ENCODE data around the gene NAALADL2.

NAALADL2 gene

GRCh38 chr3:174891524-174892203 lies 32.5 kb downstream of the NAALADL2 start:
- DNase-seq, result peak; percentile 3

- no peak for DNase-seq
Measured at GRCh38 chr3:174907027-174907426, 47.9 kb downstream of the NAALADL2 start.

GRCh38 chr3:174907628-174908407 lies 48.7 kb downstream of the NAALADL2 start:
- no peak for DNase-seq

GRCh38 chr3:174931473-174932353 lies 72.6 kb downstream of the NAALADL2 start:
- no peak for DNase-seq

- DNase-seq, result no peak
Measured at GRCh38 chr3:174936590-174936989, 77.5 kb downstream of the NAALADL2 start.

- DNase-seq, result no peak
Measured at GRCh38 chr3:174937478-174937877, 78.3 kb downstream of the NAALADL2 start.

- no peak for DNase-seq
Measured at GRCh38 chr3:174938102-174938501, 79.0 kb downstream of the NAALADL2 start.

- DNase-seq, result no peak
Measured at GRCh38 chr3:174940151-174940550, 81.0 kb downstream of the NAALADL2 start.

GRCh38 chr3:174945276-174945675 lies 86.1 kb downstream of the NAALADL2 start:
- DNase-seq, result no peak

- DNase-seq, result no peak
Measured at GRCh38 chr3:174945951-174946350, 86.8 kb downstream of the NAALADL2 start.

GRCh38 chr3:174949523-174949922 lies 90.4 kb downstream of the NAALADL2 start:
- DNase-seq, result no peak

- no peak for DNase-seq
Measured at GRCh38 chr3:174951034-174951433, 91.9 kb downstream of the NAALADL2 start.

GRCh38 chr3:174951498-174952005 lies 92.4 kb downstream of the NAALADL2 start:
- DNase-seq, result no peak

GRCh38 chr3:174953068-174953467 lies 93.9 kb downstream of the NAALADL2 start:
- DNase-seq, result no peak

GRCh38 chr3:174955513-174956016 lies 96.4 kb downstream of the NAALADL2 start:
- DNase-seq, result no peak

- DNase-seq, result no peak
Measured at GRCh38 chr3:174957081-174957480, 97.9 kb downstream of the NAALADL2 start.

GRCh38 chr3:174957551-174958001 lies 98.4 kb downstream of the NAALADL2 start:
- no peak for DNase-seq

GRCh38 chr3:174958671-174959328 lies 99.7 kb downstream of the NAALADL2 start:
- DNase-seq, result peak; percentile 34

- DNase-seq, result no peak
Measured at GRCh38 chr3:174959556-174960065, 100.5 kb downstream of the NAALADL2 start.

- no peak for DNase-seq
Measured at GRCh38 chr3:174960898-174961297, 101.8 kb downstream of the NAALADL2 start.

GRCh38 chr3:174973465-174973864 lies 114.3 kb downstream of the NAALADL2 start:
- no peak for DNase-seq

GRCh38 chr3:174986685-174987084 lies 127.6 kb downstream of the NAALADL2 start:
- DNase-seq, result no peak
